Occipital lobe (tissue), 2 donors: ENCODE measurements around the gene MRPL57. TPM values are rescaled to one million over a fixed set of nuclear protein-coding genes. Genes with fewer than 3 reads are reported as not detected.
"Not testable (repeated sequence)": the region's sequence is repeated elsewhere in the genome, so short reads cannot be mapped to it uniquely, and the experiment has no call there.

Experiments
- DNase-seq: peaks from one replicate; lab custom pipeline; 2025; lab: John Stamatoyannopoulos, UW
- total RNA-seq: library from RNA; depleted of rRNA; stranded (reverse); fragments of >200 nt; gene quantifications from one replicate; pipeline ENCODE4 v1.2.3, GENCODE V29; 2014

Gene MRPL57
- total RNA-seq, 1 donor from 2014 or later: 15.0 TPM

GRCh38 chr13:21194756-21195155 lies 18.3 kb downstream of the MRPL57 start:
- not testable (repeated sequence) for DNase-seq

DNA sequence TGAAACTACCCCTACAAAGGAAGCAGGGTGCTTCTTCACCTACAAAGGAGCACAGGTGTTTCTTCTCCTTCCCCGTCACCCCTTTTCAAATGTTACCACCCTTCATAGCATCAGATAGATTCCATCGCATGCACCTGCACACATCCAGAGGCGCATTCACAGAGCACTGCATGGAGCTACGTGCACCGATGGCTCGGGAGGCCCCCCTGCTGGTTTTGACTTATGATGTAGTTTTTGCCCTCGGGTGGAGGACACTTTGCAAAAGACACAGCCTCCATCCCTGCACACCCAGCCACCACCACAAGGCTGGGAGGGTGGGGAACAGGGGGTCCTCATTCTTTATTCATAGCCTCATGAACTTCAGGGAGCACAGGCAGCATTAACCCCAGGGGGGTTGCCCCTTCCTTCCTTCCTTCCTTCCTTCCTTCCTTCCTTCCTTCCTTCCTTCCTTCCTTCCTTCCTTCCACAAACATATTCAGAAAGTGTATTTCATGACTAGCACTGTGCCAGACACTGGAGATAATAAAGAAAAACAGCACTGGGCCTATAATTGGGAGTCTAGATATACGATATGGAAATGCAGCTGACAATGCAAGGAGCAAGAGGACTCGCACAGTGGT lies 21.3 kb downstream of the MRPL57 start:
- not testable (repeated sequence) for DNase-seq

DNA sequence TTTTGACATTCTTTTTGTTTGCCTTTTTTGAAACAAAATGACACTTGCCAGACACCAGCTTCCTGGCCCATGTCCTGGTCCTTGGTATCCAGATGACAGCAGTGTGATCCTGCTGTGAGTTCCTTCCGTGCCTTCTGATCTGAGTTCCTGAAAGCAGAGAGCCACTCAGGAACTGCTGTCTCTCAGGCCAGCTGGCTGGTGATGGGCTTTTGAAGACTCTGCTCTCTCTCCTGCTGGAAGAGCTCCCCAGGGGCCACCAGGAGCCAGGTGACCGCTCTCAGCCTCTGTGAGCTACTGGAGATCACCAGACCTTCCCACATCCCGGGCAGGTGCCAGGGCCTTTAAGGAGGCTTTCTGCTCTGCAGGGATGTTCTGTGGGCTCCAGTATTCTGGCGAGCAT lies 21.9 kb downstream of the MRPL57 start:
- not testable (repeated sequence) for DNase-seq

DNA sequence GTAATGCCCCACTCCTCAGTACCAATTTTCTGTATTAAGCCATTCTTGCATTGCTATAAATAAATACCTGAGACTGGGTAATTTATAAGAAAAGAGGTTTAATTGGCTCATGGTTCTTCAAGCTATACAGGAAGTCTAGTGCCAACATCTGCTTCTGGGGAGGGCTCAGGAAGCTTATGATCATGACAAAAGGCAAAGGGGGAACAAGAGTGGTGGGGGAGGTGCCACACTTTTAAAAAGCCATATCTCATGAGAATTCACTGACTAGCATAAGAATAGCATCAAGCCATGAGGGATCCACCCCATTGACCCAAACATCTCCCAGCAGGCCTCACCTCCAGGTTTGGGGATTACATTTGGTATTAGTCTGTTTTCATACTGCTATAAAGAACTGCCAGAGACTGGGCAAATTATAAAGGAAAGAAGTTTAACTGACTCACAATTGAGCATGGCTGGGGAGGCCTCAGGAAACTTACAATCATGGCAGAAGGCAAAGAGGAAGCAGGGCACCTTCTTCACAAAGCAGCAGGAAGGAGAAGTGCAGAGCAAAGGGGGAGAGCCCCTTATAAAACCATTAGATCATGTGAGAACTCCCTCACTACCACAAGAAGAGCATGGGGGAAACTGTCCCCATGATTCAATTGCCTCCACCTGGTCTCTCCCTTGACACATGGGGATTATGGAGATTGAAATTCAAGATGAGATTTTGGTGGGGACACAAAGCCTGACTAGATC lies 25.2 kb downstream of the MRPL57 start:
- DNase-seq: not testable (repeated sequence)

GRCh38 chr13:21202767-21203531 lies 26.5 kb downstream of the MRPL57 start:
- DNase-seq: no peak

DNA sequence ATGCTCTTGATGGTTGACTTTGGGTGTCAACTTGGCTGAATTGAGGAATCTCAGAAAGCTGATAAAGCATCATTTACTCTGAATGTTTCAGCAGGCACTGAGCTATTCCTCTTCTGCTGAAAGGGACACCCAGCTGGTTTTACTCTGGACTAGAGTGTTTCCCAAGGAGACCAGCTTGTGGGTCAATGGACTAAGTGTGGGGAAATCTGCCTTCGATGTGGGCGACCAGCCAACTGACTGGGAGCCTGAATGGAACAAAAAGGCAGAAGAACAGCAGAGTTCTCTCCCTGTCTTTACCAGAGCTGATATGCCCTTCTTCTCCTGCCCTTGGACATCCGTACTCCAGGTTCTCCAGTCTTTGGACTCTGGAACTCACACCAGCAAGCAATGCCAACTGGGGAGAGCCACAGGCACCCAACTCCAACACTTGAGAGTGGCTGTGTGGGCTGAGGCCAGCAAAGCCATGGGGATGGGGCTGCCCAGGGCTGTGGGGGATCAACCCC lies 32.2 kb downstream of the MRPL57 start:
- no peak for DNase-seq

DNA sequence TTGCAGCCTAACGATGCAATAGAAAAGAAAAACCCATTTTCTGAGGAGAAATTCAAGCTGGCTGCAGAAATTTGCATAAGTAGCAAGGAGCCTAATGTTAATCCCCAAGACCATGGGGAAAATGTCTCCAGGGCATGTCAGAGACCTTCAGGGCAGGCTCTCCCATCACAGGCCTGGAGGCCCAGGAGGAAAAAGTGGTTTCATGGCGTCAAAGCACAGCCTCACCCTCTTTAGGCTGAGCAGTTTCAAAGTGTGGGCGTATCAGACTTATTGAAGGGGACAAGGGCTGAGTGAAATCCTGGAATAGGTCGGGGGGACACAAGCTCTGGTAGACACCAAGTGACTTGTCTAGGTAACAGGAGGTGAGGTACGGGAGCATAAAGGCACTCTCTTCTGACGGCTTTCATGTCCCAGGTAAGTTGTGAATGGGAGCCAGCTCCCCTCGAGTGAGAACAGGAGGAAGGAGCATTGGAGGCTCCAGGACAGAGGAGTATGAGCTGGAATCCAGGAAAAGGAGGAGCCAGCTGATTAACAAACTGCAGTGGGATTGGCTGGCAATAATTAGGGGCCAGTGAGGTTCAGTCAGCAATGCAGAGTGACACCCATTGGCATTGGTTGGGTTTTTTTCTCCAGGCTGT lies 35.8 kb downstream of the MRPL57 start:
- DNase-seq: no peak

GRCh38 chr13:21215419-21215818 lies 39.0 kb downstream of the MRPL57 start:
- not testable (repeated sequence) for DNase-seq

- no peak for DNase-seq
These were observed 39.9 kb downstream of the MRPL57 start for GRCh38 chr13:21216332-21216731.

- no peak for DNase-seq
These were observed 42.0 kb downstream of the MRPL57 start for GRCh38 chr13:21218351-21219035.

DNA sequence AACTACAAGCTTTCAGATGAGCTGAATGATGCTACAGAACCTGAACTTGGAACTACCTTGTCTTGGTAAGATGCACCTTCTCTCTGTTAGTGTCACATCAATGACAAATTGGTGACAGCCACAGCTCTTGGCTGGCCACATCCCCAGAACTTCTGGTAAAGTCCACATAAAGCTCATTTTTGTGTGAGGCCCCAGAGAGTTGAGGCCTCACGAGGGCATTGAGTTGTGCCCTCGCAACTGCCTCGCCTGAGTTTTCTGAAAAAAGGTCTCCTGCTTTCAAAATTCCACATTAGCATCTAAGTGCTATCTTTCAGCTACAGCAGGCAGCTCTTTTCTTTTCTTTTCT lies 42.6 kb downstream of the MRPL57 start:
- DNase-seq: no peak

- not testable (repeated sequence) for DNase-seq
These were observed 43.3 kb downstream of the MRPL57 start for GRCh38 chr13:21219716-21220115.

DNA sequence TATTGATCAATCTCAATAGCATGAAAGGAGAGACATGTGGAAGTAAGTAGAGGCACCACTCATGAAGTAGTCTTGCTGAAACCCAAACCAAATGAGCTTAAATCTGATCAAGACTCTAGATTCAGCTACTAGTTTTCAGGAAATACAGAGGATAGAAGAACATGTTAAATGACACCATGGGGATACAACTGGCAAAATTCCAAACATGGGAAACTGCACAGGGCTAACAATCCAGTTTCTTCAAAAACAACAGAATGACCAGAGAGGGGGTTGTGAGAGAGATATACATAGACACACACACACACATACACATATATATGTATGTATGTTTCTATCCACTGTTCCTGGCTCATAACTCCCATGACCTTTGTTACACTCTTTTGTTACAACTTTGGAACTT lies 44.8 kb downstream of the MRPL57 start:
- no peak for DNase-seq

DNA sequence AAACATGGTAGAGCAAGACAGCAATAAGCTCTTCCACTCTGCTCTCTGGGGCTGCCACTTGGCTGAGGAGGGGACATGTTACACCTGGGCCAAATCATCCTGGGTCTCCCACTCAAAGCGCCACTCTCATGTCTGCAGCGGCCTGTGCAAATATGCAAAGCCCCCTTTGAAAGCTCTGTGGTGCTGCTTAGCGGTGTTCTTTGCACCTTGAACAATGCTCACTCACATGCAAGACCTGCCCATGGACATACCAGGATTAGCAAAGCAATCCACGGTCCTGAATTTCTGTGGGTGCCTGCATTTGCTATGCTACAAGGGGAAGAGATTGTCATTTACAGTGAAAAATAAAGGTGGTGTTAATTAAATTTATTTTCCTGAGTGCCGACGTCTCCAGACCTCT lies 48.6 kb downstream of the MRPL57 start:
- DNase-seq: no peak

DNA sequence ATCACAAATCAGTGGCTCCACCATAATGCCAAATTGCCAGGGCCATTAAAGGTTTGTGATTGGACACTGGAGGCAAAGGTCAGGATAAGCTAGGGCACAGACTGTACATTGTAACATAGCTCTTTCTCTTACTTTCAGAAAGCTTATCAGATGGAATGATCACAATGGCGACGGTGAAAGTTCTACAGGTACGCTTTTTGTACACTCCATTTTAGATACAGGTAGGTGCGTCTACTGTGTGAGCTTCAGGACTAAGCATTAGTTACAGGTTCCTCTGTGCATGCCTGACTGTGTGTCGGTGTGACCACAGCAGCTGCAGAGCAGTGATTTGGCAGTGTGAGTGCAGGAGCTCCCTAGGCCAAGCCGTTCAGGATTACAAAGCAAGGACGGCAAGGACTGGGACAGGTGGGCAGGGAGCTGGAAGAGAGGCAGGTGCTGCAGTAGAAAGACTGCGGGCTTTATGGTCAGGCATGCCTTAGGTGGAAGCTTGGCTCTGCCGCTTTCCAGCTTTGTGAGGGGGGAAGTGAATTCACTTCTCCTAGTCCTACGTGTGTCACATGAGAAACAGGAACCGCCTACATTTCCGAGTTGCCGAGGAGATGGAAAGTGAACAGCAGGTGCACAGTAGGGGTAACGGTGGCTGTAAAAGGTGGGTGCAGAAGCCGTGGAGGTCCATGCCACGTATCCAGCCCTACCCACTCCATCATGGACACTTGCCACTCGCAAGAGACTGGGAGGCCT lies 49.6 kb downstream of the MRPL57 start:
- DNase-seq: no peak

- no peak for DNase-seq
These were observed 51.5 kb downstream of the MRPL57 start for GRCh38 chr13:21227917-21228316.
